ENCODE results near the gene LCP2.

- TF ChIP-seq, protein P1, sequence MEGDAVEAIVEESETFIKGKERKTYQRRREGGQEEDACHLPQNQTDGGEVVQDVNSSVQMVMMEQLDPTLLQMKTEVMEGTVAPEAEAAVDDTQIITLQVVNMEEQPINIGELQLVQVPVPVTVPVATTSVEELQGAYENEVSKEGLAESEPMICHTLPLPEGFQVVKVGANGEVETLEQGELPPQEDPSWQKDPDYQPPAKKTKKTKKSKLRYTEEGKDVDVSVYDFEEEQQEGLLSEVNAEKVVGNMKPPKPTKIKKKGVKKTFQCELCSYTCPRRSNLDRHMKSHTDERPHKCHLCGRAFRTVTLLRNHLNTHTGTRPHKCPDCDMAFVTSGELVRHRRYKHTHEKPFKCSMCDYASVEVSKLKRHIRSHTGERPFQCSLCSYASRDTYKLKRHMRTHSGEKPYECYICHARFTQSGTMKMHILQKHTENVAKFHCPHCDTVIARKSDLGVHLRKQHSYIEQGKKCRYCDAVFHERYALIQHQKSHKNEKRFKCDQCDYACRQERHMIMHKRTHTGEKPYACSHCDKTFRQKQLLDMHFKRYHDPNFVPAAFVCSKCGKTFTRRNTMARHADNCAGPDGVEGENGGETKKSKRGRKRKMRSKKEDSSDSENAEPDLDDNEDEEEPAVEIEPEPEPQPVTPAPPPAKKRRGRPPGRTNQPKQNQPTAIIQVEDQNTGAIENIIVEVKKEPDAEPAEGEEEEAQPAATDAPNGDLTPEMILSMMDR (IDR thresholded peaks at IDR 0.05; ENCODE audit: low read depth, low read length) = no peak
- TF ChIP-seq EZH2phosphoT487 (IDR thresholded peaks at IDR 0.05; ENCODE audit: low read depth) = no peak
Measured at GRCh38 chr5:170327829-170328228, 30.3 kb upstream of the LCP2 start.
